ENCODE results near the gene TRAF4. TPM values are rescaled to one million over a fixed set of nuclear protein-coding genes. Genes with fewer than 3 reads are reported as not detected.

The TRAF4 gene
- total RNA-seq, 2 donors from 2014 or later = 59.7 to 186 TPM

DNA sequence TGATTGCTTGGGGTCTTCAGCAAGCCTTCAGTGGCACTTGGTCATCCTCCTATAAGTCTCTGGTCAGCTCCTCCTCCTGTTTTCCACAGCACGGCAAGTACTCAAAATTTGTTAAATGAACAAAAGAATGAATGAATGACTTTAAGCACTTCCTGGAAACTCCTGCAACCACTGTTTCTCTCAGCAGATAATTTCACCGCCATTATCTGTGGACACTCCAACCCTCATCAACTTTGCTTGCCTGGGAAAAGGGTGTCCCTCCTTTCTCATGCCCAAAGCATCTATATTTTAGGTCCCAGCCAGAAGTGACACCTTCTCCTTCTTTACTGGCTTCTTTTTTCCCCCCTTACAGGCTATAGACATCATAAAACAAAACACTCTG, 36.5 kb upstream of the TRAF4 start:
- Mint-ChIP-seq H3K9me3 (no peaks in the 10 kb centered on the region), H3K27me3 (no peaks in the 10 kb centered on the region), H3K27ac (no peak overlapping the region), H3K36me3 (peaks cover 11% of the 10 kb centered on the region), H3K4me3 (no peak overlapping the region), H3K4me1 (ENCODE audit: low read depth in 2 of 2) (peaks cover 9 to 19% of the 10 kb centered on the region in 2 donors)
- ATAC-seq = no peak
- DNase-seq (ENCODE audit: low spot score) = no peak

DNA sequence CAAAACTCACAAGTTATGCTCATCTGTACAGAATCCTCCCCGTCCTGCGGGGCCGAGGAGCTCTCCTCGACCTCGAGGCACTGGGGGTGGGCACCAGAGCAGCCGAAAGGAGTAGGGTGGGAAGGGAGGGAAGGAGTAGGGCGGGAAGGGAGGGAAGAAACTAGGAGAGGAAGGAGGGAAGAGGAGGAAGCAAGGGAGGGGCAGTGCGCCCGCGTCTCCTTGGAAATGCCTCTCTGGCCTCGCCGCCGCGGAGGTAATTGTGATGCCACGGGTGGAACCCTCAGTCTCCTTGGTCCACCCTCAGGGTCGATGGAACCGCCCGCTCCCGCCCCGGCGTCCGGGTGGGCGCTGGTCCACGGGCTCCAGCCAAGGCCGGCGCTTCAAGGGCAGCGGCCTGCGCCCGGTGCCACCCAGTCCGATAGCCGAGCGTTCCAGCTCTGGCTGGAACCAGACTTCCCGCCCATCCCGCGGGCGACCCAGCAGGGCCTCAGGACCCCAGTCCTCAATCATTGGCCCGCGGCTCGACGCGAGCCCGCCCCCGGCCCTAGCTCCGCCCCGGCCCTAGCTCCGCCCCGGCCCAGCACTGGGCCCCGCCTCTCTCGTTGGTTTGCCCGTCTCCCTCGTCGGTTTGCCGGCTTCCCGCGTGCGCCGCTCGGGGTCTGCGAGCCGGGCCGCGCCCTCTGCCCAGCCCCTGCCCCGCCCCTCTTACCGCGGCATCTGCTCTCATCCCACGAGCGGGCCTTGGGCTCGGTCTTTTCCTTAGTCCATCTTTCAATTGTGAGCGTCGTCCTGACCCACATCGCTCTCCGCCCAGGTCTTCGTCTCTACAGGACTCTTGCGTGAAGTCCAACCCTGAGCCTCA, 32.7 kb upstream of the TRAF4 start:
- peaks cover 12 to 15% of the 10 kb centered on the region in 2 donors for H3K27me3 Mint-ChIP-seq
- no peaks in the 10 kb centered on the region for H3K36me3 Mint-ChIP-seq
- peak overlapping the region; percentile 92 for H3K4me3 Mint-ChIP-seq
- ATAC-seq = peak; percentile 94 to 96
- DNase-seq (ENCODE audit: low spot score) = peak; percentile 90
- H3K4me1 Mint-ChIP-seq (ENCODE audit: low read depth in 2 of 2) = peaks cover 13 to 17% of the 10 kb centered on the region in 2 donors
- no peaks in the 10 kb centered on the region for H3K9me3 Mint-ChIP-seq
- H3K27ac Mint-ChIP-seq = peak overlapping the region; percentile 85 to 94

DNA sequence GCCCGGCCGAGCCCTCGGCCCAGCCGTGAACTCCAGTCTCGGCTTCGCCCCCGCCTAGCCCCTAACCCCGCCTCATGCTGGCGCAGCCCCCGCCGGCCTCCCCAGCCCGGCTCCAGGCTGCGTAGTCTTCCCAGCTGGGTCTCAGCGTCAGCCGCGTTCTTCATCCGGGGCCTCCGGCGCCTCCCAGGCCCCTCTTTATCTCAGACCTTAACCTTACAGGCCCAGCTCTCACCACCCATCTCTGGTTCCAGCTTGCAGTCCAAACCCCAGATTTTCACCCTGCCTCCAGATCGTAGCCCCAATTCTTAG, 32.1 kb upstream of the TRAF4 start, which contains the start of gene PROCA1:
Gene PROCA1, minus strand, starts transcription at position 166 of the 309 bp plus-strand sequence. CDS start 228 bp downstream, outside the sequence.
- peak within 1 kb of the TSS; percentile 85 to 94 for H3K27ac Mint-ChIP-seq
- H3K36me3 Mint-ChIP-seq = no peaks in the 10 kb centered on the region
- H3K4me1 Mint-ChIP-seq (ENCODE audit: low read depth in 2 of 2) = peaks cover 13 to 17% of the 10 kb centered on the region in 2 donors
- ATAC-seq = no peak
- no peak for DNase-seq (ENCODE audit: low spot score)
- peaks cover 12 to 15% of the 10 kb centered on the region in 2 donors for H3K27me3 Mint-ChIP-seq
- peak within 1 kb of the TSS; percentile 92 for H3K4me3 Mint-ChIP-seq
- no peaks in the 10 kb centered on the region for H3K9me3 Mint-ChIP-seq

- peaks cover 12 to 15% of the 10 kb centered on the region in 2 donors for H3K27me3 Mint-ChIP-seq
- ATAC-seq (peak; percentile 56 to 57), DNase-seq (ENCODE audit: low spot score) (peak; percentile 84)
- H3K36me3 Mint-ChIP-seq = no peaks in the 10 kb centered on the region
- H3K9me3 Mint-ChIP-seq = no peaks in the 10 kb centered on the region
- peak overlapping the region; percentile 83 for H3K4me3 Mint-ChIP-seq
- peak overlapping the region; percentile 85 to 94 for H3K27ac Mint-ChIP-seq
- peaks cover 13 to 17% of the 10 kb centered on the region in 2 donors for H3K4me1 Mint-ChIP-seq (ENCODE audit: low read depth in 2 of 2)
These were observed 31.6 kb upstream of the TRAF4 start for GRCh38 chr17:28712032-28712704.

DNA sequence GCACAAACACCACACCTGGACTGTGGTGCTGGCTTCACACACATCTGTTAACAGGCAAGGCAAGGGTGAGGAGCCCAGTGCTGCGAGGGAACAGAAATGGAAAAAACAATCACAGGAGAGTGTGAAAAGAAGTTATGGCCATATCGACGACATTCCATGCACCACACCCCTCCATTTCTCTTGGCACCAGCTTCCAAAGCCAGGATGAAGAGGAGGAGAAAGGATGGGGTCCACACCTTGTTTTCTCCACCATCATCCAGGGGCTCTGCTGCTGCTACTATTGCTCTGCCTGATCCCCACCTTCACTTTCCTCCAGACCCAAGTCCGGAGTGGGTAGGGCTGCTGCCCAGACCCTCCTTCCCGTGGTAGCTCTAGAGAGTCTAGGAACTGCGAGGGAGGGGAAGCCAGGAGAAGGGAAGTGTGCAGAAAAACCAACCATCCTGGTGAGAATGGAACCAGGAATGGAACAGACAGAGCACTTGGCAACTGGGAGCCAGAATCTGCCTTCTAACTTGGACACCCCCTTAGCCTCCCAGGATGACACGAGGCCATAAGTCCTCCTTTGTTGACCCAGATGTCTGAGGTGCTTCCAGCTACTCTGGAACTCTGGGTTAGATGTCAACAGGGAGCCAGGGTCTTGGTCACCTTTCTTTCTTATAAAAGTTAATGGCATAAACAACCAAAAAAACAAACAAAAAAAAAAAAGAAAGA, 31.0 kb upstream of the TRAF4 start:
- H3K4me3 Mint-ChIP-seq = peak overlapping the region; percentile 83
- ATAC-seq (no peak), DNase-seq (ENCODE audit: low spot score) (peak; percentile 28)
- H3K4me1 Mint-ChIP-seq (ENCODE audit: low read depth in 2 of 2) = peaks cover 13 to 18% of the 10 kb centered on the region in 2 donors
- peak overlapping the region; percentile 85 to 94 for H3K27ac Mint-ChIP-seq
- H3K27me3 Mint-ChIP-seq = peaks cover 12 to 15% of the 10 kb centered on the region in 2 donors
- H3K36me3 Mint-ChIP-seq = no peaks in the 10 kb centered on the region
- no peaks in the 10 kb centered on the region for H3K9me3 Mint-ChIP-seq

DNA sequence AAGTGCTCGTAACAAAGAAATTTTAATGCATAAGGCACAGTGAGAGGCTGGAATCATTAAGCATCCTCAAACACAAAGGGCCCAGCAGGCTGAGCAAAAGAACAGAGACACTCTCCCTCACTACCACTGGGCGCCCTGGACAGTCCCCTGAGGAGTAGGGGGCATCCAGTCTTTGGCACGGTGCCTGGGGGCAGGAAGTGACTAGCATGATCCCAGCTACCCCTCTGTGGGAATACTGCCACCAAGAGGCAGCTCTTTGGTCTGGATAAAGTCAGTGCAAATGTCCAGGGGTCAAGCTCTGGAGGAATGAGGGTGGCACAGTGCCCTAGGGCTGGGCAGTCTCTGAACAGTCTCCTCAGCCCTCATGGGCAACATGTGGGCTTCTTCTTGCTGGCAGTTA, 29.5 kb upstream of the TRAF4 start:
- Mint-ChIP-seq H3K27me3 (peaks cover 12 to 15% of the 10 kb centered on the region in 2 donors), H3K4me3 (no peak overlapping the region), H3K4me1 (ENCODE audit: low read depth in 2 of 2) (peaks cover 24 to 28% of the 10 kb centered on the region in 2 donors), H3K36me3 (no peaks in the 10 kb centered on the region), H3K9me3 (no peaks in the 10 kb centered on the region), H3K27ac (peak overlapping the region in 1 of 2 donors; percentile 16)
- ATAC-seq = no peak
- DNase-seq (ENCODE audit: low spot score) = no peak

- Mint-ChIP-seq H3K27me3 (peaks cover 12 to 15% of the 10 kb centered on the region in 2 donors), H3K4me1 (ENCODE audit: low read depth in 2 of 2) (peaks cover 32 to 36% of the 10 kb centered on the region in 2 donors), H3K4me3 (no peak overlapping the region), H3K27ac (no peak overlapping the region), H3K9me3 (no peaks in the 10 kb centered on the region), H3K36me3 (peaks cover 5% of the 10 kb centered on the region)
- ATAC-seq = no peak
- no peak for DNase-seq (ENCODE audit: low spot score)
These were observed 28.6 kb upstream of the TRAF4 start for GRCh38 chr17:28715217-28715616.

DNA sequence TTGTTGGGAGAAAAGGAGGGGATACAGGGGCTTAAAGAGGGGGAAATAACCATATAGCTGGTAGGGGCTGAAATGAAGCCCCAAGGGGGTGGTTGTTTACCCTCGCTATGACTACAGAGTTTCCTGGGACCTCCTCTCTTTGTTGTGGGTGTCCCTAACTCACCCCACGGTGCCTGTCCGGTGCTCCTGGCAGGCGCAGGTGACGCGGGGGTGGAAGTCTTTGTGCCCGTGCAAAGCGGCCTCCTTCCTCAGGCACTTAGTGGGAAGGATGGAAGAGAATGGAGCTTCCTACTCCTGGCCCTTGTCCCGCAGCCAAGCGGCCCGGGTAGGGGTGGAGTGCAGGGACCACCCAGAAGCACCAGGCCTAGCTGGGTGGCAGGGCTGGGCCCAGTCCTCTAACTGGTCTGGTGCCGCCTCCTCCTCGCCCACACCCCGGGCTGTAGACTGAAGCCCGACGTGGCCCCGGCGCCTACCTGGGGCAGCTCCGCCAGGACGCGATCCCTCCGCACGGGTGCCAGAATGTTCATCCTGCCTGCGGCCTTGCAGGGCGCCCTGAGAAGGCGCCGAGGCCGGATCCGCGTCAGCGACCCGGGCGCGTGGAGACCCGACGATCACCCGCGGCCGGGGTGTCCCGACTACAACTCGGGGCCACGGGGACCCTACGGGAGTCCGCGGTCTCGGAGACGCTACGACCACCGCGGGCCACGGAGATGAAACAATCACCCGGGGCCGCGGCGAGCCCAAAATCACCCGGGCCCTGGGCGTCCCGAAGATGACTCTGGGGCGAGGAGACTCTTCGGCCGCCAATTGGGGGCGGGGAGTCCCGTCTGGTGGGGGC, 26.9 kb upstream of the TRAF4 start:
- peaks cover 12 to 15% of the 10 kb centered on the region in 2 donors for H3K27me3 Mint-ChIP-seq
- peaks cover 36 to 39% of the 10 kb centered on the region in 2 donors for H3K4me1 Mint-ChIP-seq (ENCODE audit: low read depth in 2 of 2)
- no peak overlapping the region for H3K27ac Mint-ChIP-seq
- no peaks in the 10 kb centered on the region for H3K9me3 Mint-ChIP-seq
- H3K36me3 Mint-ChIP-seq = peaks cover 16% of the 10 kb centered on the region
- DNase-seq (ENCODE audit: low spot score) = no peak
- H3K4me3 Mint-ChIP-seq = no peak overlapping the region
- ATAC-seq = no peak

DNA sequence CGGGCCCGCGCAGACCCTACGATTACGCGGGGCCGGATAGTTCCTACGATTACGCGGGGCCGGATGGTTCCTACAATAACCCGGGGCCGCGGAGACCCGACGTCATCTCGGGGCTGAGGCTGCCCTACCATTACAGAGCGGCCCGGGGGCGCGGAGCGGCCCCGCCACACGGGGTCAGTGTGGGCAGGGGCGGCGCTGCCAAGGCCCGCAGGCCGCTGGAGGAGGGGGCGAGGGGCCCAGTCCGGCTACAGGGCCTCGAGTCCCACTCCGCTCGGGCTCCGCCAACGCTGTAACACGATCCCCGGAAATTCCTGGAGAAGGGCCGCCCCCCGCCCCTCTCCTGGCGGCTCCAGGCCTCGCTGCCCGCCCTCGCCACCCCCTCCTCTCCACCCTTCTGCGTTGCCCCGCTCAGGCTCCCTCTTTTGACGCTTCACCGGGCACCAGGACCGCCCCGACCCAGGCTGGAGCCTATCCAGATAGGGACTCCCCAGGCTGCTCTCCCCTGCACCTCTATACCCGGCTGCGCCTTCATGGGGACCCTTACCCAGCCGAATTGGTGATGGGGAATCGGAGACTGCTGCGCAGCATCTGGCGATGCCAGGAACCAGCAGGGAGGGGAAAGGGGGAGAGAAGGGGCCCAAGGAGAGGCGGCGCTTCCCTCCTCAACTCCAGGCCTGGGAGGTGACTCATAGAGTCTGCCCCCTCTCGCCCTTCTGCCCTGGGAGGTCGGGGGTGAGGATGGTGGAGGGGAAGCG, 26.1 kb upstream of the TRAF4 start, which contains the start of gene RAB34:
Gene RAB34, minus strand, starts transcription at position 291 of the 755 bp plus-strand sequence. CDS start 602 bp downstream, outside the sequence.
- peak in 1 of 2 donors; percentile 14 for ATAC-seq
- no peak for DNase-seq (ENCODE audit: low spot score)
- Mint-ChIP-seq H3K36me3 (peaks cover 16% of the 10 kb centered on the region), H3K9me3 (no peaks in the 10 kb centered on the region), H3K27ac (peak within 1 kb of the TSS; percentile 6 to 72), H3K4me3 (peak within 1 kb of the TSS; percentile 89), H3K4me1 (ENCODE audit: low read depth in 2 of 2) (peaks cover 35 to 36% of the 10 kb centered on the region in 2 donors), H3K27me3 (peaks cover 12 to 13% of the 10 kb centered on the region in 2 donors)

- H3K4me3 Mint-ChIP-seq = peak overlapping the region; percentile 89
- no peaks in the 10 kb centered on the region for H3K9me3 Mint-ChIP-seq
- peaks cover 12 to 13% of the 10 kb centered on the region in 2 donors for H3K27me3 Mint-ChIP-seq
- no peak for ATAC-seq
- peak overlapping the region; percentile 72 to 97 for H3K27ac Mint-ChIP-seq
- peaks cover 35 to 36% of the 10 kb centered on the region in 2 donors for H3K4me1 Mint-ChIP-seq (ENCODE audit: low read depth in 2 of 2)
- peaks cover 18% of the 10 kb centered on the region for H3K36me3 Mint-ChIP-seq
- DNase-seq (ENCODE audit: low spot score) = no peak
These were observed 25.3 kb upstream of the TRAF4 start for GRCh38 chr17:28718333-28719020.

DNA sequence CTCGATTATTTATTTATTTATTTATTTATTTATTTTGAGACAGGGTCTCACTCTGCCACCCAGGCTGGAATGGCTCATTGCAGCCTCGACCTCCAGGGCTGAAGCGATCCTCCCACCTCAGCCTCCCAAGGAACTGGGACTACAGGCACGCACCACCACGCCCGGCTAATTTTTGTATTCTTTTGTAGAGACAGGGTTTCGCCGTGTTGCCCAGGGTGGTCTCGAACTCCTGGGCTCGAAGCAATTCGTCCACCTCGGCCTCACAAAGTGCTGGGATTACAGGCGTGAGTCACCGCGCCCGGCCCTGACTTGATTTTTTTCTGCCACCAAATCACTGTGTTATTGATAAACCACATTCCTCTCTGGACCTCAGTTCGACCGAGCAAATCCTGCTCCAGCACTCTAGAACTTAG, 24.8 kb upstream of the TRAF4 start:
- Mint-ChIP-seq H3K36me3 (peaks cover 24% of the 10 kb centered on the region), H3K27ac (peak overlapping the region; percentile 93 to 97), H3K27me3 (peaks cover 12 to 13% of the 10 kb centered on the region in 2 donors), H3K9me3 (no peaks in the 10 kb centered on the region), H3K4me3 (peak overlapping the region; percentile 97), H3K4me1 (ENCODE audit: low read depth in 2 of 2) (peaks cover 40 to 42% of the 10 kb centered on the region in 2 donors)
- DNase-seq (ENCODE audit: low spot score) (no peak), ATAC-seq (no peak)
